NK-92 (cell line): Measurements from ENCODE around the gene IFI6.

Experiments
- DNase-seq: peaks from one replicate; lab custom pipeline; 2025; ENCODE audit not compliant: unreplicated experiment; lab: John Stamatoyannopoulos, UW

The IFI6 gene

GRCh38 chr1:27676410-27676809 is 4.4 kb upstream of the IFI6 start:
- DNase-seq, result no peak

- no peak for DNase-seq
Measured at GRCh38 chr1:27672750-27673112, 739 bp upstream of the IFI6 start.

DNA sequence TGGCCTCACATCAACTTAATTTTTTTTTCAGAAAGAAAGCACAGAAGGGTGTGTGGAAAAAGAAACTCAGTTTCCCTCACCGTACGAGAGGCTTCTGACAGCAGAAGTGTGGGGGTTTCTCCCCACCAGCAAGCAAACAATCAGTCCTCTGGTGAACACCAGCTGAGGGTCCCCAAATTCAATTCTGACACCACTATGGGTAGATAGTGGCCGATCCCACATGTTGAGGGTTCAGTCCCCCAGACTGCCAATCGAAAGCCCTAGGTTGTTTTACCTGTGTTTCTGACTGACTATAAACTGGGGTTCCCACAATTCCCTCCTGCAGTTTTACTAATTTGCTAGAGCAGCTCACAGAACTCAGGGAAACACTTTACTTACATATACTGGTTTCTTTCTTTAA is 2.1 kb downstream of the IFI6 start:
- DNase-seq, result no peak

DNA sequence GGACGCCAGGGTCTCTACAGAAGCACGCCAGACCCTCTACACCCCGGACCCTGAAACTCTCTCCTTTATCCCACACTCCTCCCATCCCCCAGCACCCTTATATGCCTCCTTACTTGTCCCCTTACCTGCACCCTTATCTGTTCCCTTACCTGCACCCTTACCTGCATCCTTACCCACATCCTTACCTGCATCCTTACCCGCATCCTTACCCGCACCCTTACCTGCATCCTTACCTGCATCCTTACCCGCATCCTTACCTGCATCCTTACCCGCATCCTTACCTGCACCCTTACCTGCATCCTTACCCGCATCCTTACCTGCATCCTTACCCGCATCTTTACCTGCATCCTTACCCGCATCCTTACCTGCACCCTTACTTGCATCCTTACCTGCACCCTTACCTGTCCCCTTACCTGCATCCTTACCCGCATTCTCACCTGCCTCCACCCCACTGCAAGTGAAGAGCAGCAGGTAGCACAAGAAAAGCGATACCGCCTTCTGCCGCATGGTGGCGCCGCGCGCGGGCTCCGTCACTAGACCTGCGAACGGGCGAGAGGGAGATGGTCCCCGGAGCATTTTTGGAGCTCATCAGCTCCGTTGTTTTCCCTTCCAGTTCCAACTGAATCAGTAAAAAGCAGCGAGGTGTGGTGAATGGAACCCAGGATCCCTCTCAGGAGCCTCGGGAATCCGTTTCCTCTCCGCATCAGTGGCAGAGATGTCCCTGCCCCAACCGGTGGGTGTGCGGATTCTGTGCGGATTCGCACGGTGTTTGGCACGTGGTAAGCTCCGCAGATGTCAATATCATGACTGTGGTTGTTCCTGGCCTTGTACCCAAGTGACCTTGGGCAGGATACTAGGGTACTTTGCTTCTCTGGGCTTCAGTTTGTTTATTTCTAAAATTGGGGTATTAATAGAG is 2.9 kb downstream of the IFI6 start:
- DNase-seq, result no peak

DNA sequence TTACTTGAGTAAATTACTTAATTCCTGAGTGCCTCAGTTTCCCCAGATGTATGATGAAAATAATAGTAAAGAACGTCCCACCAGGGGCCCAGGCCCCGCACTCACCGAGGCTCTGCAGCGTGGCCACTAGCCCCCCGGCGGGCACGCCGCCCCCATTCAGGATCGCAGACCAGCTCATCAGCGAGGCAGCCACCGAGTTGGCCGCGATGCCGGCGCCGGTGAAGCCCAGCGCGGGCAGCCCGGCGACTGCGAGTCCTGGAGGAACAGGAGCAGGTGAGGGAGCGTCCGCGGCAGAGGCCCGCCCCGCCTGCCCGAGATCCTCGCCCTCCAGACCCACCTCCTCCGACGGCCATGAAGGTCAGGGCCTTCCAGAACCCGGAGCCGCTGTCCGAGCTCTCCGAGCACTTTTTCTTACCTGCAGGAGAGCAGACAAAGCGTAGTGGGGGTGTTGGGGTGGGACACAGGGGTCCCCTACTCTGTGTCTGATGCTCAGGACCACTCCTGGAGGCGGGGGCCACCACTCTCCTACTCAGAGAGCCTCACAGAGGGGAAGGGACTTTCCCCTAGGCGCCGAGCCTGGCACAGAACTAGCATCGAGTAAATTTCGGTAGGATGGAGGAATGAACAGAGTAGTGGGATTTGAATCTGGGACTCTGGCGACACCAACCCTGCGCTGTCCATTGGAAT is 3.7 kb downstream of the IFI6 start:
- no peak for DNase-seq

DNA sequence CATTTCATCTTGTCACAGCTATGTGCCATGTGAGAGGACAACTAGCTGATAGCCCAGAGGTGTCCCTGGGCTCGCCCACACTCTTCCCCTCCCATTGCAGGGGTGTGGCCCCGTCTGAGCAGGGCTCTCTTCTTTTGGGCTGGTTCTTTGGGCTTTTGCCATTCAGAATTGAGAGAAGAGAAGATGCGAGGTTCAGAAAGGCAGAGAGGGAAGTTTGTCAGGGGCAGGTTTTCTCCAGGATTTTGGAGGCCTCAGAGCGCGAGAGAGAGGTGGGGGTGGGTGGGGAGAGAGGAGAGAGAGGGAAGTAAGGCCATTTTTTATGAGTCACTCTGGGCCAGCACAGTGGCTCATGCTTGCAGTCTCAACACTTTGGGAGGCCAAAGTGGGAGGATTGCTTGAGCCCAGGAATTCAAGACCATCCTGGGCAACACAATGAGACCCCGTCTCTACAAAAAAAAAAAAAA is 5.2 kb downstream of the IFI6 start:
- DNase-seq, result no peak

GRCh38 chr1:27666294-27666693 is 5.7 kb downstream of the IFI6 start:
- no peak for DNase-seq

DNA sequence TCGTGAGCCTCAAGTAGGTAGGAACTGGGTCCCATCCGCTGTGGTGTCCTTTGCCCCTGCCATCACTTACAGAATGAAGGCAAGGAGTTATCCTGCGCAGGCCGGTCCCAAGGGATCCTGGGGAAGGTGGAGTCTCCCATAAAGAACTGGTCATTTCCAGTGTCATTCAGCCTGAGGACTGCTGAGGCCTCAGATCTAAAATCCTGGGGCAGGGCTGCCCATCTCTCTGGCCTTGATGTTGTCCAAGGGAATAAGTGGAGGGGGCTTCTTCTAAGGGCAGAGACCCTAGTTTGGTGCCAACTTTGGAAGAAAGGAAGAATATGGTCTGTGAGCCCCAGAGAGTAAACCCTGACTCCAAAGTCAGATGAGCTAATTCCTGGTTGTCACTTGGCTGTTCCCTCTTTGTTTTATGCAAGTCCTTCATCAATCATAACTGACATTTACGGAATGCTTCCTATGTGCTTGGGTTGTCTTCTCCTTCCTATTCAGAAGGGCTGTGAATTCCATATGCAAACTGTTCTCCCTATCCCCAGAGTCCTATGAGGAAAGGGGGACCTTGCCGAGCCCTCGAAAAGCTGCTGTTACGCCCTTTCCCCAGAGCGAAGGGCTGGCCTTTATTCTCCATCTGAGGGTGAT is 6.9 kb downstream of the IFI6 start:
- DNase-seq, result no peak

DNA sequence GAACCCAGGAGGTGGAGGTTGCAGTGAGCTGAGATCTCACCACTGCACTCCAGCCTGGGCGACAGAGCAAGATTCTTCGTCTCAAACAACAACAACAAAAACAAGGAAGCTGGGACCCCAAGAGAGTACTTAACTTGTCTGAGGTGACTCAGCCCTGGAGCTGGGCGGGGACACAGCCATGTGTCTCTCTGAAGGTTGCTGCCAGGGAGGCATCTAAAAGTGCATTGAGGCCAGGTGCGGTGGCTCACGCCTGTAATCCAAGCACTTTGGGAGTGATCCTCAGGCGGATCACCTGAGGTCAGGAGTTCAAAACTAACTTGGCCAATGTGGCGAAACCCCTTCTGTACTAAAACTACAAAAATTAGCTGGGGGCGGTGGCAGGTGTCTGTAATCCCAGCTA is 7.7 kb downstream of the IFI6 start:
- no peak for DNase-seq

DNA sequence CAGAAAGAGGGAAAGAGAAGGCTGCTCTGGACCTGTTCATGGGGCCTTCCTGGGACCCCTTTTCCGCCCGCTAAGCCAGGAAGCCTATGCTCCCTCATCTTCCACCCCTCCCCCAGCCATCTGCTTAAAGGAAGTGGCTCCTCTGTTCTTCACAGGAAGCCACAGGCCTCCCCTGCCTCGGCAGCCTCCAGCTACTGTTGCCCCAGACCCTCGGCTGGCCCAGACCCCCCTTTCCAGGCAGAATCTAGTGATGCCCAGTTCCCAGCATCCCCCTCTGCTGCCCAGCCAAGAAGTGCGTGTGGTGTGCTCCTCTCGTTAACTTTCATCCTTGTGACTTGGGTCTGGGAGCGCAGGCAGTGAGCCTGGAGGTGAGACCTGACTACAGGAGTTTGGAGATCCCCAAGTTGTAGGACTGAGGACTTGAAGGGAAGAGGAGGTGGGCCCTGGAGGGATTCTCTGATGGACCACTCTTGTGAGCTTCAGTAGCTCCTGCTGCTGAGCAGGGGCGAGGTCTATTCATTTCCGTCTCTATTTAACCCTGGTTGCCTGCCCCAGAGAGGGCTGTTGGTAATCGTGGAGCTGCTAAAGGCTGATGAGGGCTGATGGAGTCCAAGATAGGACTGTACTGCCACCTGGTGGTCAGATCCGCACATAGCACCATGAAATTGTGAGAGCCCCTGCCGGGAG is 9.1 kb downstream of the IFI6 start:
- DNase-seq, result peak; percentile 16

DNA sequence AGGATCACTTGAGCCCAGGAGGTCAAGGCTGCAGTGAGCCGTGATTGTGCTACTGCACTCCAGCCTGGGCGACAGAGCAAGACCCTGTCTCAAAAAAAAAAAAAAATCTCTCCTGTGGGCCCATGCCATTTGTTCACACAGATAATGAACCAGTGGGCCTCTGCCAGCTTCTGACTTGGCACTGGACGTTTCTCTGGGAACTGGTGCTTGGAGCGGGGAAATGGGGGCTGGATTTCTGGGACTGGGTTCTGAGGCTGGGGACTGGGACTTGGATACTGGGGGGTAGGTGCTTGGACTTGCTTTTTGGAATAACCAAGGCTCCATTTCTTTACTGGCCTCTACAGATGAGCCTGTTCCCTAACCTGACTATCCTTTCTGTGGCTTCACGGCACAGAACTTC is 9.7 kb downstream of the IFI6 start:
- no peak for DNase-seq

DNA sequence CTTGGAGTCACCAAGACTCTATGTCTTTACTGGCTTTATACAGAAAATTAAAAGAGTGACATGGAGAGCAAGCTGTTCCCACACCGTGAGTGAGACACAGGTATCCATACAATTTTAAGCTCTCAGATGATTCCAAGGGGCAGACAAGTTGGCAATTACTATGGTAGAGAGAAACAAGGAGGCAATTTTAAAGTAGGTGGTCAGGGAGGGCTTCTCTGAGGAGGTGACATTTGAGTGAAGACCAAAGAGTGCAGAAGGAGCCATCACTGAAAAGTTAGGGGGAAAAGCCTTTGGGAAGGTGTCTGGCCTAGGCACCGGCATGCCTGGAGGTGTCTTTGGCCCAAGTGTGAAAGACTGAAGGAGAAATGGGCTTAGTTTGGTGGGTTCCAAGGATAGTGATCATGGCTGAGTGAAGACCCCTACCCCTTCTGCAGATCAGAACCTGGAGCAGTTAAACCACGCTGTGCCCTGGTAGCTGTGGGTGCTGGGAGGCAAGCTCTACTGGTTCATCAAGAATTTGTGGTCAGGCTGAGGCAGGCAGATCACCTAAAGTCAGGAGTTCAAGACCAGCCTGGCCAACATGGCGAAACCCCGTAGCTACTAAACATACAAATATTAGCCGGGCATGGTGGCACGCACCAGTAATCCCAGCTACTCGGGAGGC is 10.4 kb downstream of the IFI6 start:
- DNase-seq, result no peak

DNA sequence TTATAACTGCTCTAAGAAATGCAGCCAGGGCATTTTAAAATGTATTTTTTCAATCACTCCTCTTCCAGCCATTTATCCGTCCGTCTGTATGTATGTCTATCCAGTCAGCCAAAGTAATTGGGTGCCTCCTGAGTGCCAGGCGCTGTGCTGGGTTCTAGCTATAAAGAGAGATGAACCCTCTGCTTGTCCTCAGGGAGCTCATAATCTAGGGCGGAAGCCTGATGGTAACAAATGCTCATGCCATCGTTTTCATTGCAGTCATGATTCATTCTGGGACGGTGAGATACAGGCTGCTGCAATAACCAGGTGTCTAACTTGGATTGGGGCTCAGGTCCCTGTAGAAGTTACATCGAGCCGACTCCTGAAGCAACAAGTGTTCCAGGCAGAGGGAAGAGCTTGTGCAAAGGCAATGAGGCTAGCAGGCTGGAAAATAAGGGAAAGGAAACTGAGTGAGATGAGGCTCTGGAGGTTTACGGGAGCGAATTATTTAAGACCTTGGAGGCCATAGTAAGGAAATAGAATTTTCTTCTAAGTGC is 11.6 kb downstream of the IFI6 start:
- no peak for DNase-seq

GRCh38 chr1:27659497-27660299 is 12.3 kb downstream of the IFI6 start:
- DNase-seq, result peak; percentile 41

DNA sequence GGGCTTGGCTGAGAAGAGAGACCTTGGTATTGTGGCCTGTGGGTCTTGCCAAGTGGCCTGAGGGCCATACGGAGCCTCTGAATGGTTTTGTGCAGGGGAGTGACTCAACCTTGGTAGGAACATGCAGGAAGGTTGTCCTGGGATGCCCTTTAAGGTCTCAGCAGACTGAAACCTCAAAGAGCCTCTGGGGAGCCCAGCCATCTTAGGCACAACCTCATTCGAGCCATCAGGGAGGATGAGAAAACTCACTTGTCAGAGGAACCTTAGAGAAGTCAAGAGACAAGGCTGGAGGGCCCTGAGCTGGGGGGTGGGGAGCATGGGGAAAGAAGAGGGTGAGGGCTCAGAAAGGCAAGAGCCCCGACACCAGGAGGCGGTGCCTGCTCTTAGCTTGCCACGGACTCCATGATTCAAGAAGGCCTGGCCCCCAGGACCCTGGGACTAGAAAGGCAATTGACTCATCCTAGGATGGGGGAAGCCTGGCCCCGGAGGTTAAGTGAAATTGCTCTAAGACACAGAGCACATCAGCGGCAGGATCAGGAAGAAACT is 13.0 kb downstream of the IFI6 start:
- DNase-seq, result no peak

DNA sequence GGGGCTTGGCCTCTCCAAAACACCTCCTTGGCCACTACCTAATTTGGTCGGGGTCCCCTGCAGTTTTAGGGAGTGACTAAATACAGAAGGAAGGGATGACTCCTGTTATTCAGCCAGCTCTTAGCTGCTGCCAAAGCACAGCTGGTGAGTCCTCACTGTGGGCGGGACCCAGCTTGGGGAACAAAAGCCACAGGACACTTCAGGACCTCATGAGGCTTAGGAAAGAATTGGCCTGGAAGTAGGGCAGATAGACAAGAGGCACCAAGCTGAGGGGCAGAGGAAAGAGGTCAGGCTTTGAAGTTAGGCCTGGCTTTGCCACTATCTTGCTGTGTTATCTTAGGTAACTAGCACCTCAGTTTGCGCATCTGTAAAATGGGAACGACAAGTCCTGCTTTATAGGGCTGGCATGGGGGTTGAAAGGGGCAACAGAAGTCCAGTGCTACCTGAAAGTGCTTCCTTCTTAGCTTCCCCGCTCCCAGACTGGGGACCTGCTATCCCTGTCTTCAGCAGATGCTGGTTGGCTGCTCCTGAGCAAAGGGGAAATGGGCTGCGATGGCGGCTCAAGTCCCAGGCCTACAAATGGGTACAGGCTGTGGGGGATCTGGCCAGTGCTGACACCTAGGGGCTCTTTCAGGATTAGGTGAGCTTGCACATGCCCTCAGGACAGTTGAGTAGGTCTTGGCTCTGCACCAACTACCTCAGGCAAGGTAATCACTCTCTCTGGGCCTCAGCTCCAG is 15.7 kb downstream of the IFI6 start:
- no peak for DNase-seq

GRCh38 chr1:27655151-27655937 is 16.6 kb downstream of the IFI6 start:
- DNase-seq, result no peak
